Ovary (tissue), 9 donors: ENCODE data around the gene EEFSEC. TPM values are rescaled to one million over a fixed set of nuclear protein-coding genes. Genes with fewer than 3 reads are reported as not detected.

Experiments used
- DNase-seq, 5 donors: peaks; one replicate each; pipeline ENCODE4 v3.0.0-alpha.2; 2019 to 2020
- H3K27ac ChIP-seq, 2 donors: fragments of 200-600 bp; one replicate each; pipeline versions ENCODE4 v1.5.1 to v1.8.0; 2019 to 2022
- H3K27me3 ChIP-seq: fragments of 200-600 bp; one replicate; pipeline ENCODE4 v1.8.0; 2022
- H3K36me3 ChIP-seq: fragments of 200-600 bp; sonication (generic); one replicate; pipeline ENCODE4 v1.5.1; 2019
- H3K4me1 ChIP-seq: one replicate; pipeline ENCODE4 v1.8.1; 2013; ENCODE audit warnings: mild to moderate bottlenecking, moderate library complexity; ENCODE audit not compliant: insufficient read depth
- H3K4me3 ChIP-seq: fragments of 200-600 bp; sonication (generic); one replicate; pipeline ENCODE4 v1.5.1; 2017
- H3K9me3 ChIP-seq, 2 donors: fragments of 200-600 bp in 1 of 2; sonication (generic) in 1 of 2; one replicate each; pipeline versions ENCODE4 v1.5.1 to v1.8.1; 2013 to 2019; ENCODE audit warnings: mild to moderate bottlenecking in 1 of 2, moderate library complexity in 1 of 2
- CTCF ChIP-seq, 3 donors: fragments of 450-650 bp in 2 of 3; fragments of 200-600 bp in 1 of 3; IDR thresholded peaks; one replicate each; pipeline versions ENCODE4 v1.5.1 to v1.8.0; 2016 to 2022; ENCODE audit warnings: antibody characterized with exemption in 3 of 3, mild to moderate bottlenecking in 1 of 3
- EP300 ChIP-seq: sonication (generic); formaldehyde crosslinking; IDR thresholded peaks from one replicate; pipeline ENCODE4 v1.6.1; 2017; ENCODE audit warnings: antibody characterized with exemption
- POLR2A ChIP-seq: fragments of 450-650 bp; IDR thresholded peaks from one replicate; pipeline ENCODE4 v1.6.1; 2017; ENCODE audit warnings: antibody characterized with exemption, mild to moderate bottlenecking, moderate library complexity
- WGBS, 3 donors: extraction: QIAGEN DNeasy Blood & Tissue Kit in 1 of 3; methylation state at CpG; one replicate each; pipeline versions ENCODE4 v1.1.5 to v1.1.7; 2013 to 2017; 5-methylcytosine and 5-hydroxymethylcytosine counted together
- intact Hi-C, 4 donors: fragments of 100-400 bp; cut with DNase I; formaldehyde crosslinking; loops; one replicate each; pipeline versions ENCODE4 v1.11.0 to v1.15.1; 2022 to 2023
- polyA plus RNA-seq, 2 donors: library from polyadenylated mRNA; stranded (reverse); fragments of 200-250 nt in 1 of 2; fragments of 350-450 nt in 1 of 2; fragmentation: Illumina TruSeq in 1 of 2; extraction: RNeasy Lipid Tissue Mini Kit (QIAGEN cat#74804) in 1 of 2; gene quantifications; one replicate each; pipeline ENCODE4 v1.2.3, GENCODE V29; 2013 to 2014
- total RNA-seq, 7 donors: library from RNA; depleted of rRNA in 2 of 7; stranded (reverse); fragments of >200 nt in 2 of 7; fragmentation: NEBNext Ultra II Directional in 3 of 7; extraction: Animal tissue kit (Norgen Biotek cat#: 25700) in 3 of 7; gene quantifications; one replicate each; pipeline versions ENCODE4 v1.1.0 to v1.2.4, GENCODE V29; 2016 to 2023
- donor health status: DM: no; HTN: no; CAD: no; lungs with moderate emphysema.
- donor health status: DM: no; HTN: no; CAD: no.
- donor health status: Bipolar disorder and iron deficiency.
- donor health status: DM: yes; HTN: yes; CAD: no.
- donor health status: DM: no; HTN: no; CAD: no.
- donor health status: DM: yes; HTN: yes; CAD: no.

Gene EEFSEC
- total and polyA plus RNA-seq, 9 donors: 6.8 to 21.0 (median 15.4) TPM

- no peak for DNase-seq
- WGBS, 3 donors: 94 to 96% (median 95%) methylated on average over 16 of the region's 16 CpGs
- peaks cover 3% of the 10 kb centered on the region for H3K4me1 ChIP-seq
- intact Hi-C loops: no loop called here
- no peaks in the 10 kb centered on the region for H3K27me3 ChIP-seq
- H3K4me3 ChIP-seq: no peak overlapping the region
- no peaks in the 10 kb centered on the region for H3K36me3 ChIP-seq
- H3K9me3 ChIP-seq: no peaks in the 10 kb centered on the region
- no peak for TF ChIP-seq CTCF (IDR thresholded peaks at IDR 0.05)
- no peak for TF ChIP-seq POLR2A
- no peak for TF ChIP-seq EP300
- no peak overlapping the region for H3K27ac ChIP-seq
Measured at GRCh38 chr3:128362026-128362965, 209.0 kb downstream of the EEFSEC start.

GRCh38 chr3:128364291-128364690 is 211.0 kb downstream of the EEFSEC start:
- no peak for DNase-seq
- H3K4me1 ChIP-seq: peaks cover 3% of the 10 kb centered on the region
- intact Hi-C loops: no loop called here
- no peaks in the 10 kb centered on the region for H3K9me3 ChIP-seq
- WGBS, 3 donors: 95 to 96% (median 95%) methylated on average over 6 of the region's 6 CpGs
- H3K27ac ChIP-seq: no peak overlapping the region
- H3K4me3 ChIP-seq: no peak overlapping the region
- TF ChIP-seq POLR2A: no peak
- TF ChIP-seq CTCF (IDR thresholded peaks at IDR 0.05): no peak
- TF ChIP-seq EP300: no peak
- no peaks in the 10 kb centered on the region for H3K27me3 ChIP-seq
- H3K36me3 ChIP-seq: no peaks in the 10 kb centered on the region

- intact Hi-C loops: no loop called here
- no peak for DNase-seq
- 93 to 95% (median 95%) methylated on average over 7 of the region's 7 CpGs for WGBS, 3 donors
- no peak for TF ChIP-seq EP300
- no peak for TF ChIP-seq POLR2A
- no peak for TF ChIP-seq CTCF (IDR thresholded peaks at IDR 0.05)
- Histone ChIP-seq H3K4me1 (peaks cover 3% of the 10 kb centered on the region), H3K27ac (no peak overlapping the region), H3K4me3 (no peak overlapping the region), H3K27me3 (no peaks in the 10 kb centered on the region), H3K36me3 (no peaks in the 10 kb centered on the region), H3K9me3 (no peaks in the 10 kb centered on the region)
Measured at GRCh38 chr3:128364808-128365360, 211.6 kb downstream of the EEFSEC start.

- Histone ChIP-seq H3K27me3 (no peaks in the 10 kb centered on the region), H3K4me1 (peaks cover 3% of the 10 kb centered on the region), H3K27ac (no peak overlapping the region), H3K36me3 (no peaks in the 10 kb centered on the region), H3K9me3 (no peaks in the 10 kb centered on the region), H3K4me3 (no peak overlapping the region)
- DNase-seq: no peak
- TF ChIP-seq POLR2A: no peak
- no peak for TF ChIP-seq CTCF (IDR thresholded peaks at IDR 0.05)
- TF ChIP-seq EP300: no peak
- intact Hi-C loops: no loop called here
- WGBS, 3 donors: 94 to 100% (median 100%) methylated on average over 2 of the region's 2 CpGs
Measured at GRCh38 chr3:128366136-128366535, 212.9 kb downstream of the EEFSEC start.
